Vagina (tissue), 2 donors: Measurements from ENCODE around the gene SLC9C2. TPM values are rescaled to one million over a fixed set of nuclear protein-coding genes. Genes with fewer than 3 reads are reported as not detected.
A peak's percentile ranks its signal among the peaks of the same experiment; 100 is the strongest.

Source experiments
- DNase-seq, 2 donors: peaks; one replicate each; pipeline ENCODE4 v3.0.0-alpha.2; 2017; ENCODE audit errors: extremely low spot score in 2 of 2
- H3K27ac ChIP-seq: fragments of 200-600 bp; sonication (generic); one replicate; pipeline ENCODE4 v1.5.1; 2019
- H3K27me3 ChIP-seq: fragments of 200-600 bp; sonication (generic); one replicate; pipeline ENCODE4 v1.5.1; 2019
- H3K36me3 ChIP-seq, 2 donors: fragments of 200-600 bp; sonication (generic); one replicate each; pipeline ENCODE4 v1.5.1; 2017 to 2019
- H3K4me1 ChIP-seq: fragments of 200-600 bp; sonication (generic); one replicate; pipeline ENCODE4 v1.5.1; 2019
- H3K4me3 ChIP-seq, 2 donors: fragments of 200-600 bp; sonication (generic); 1 replicate in 1 of 2; 2 replicates in 1 of 2; pipeline ENCODE4 v1.5.1; 2016 to 2019
- H3K9me3 ChIP-seq: fragments of 200-600 bp; sonication (generic); one replicate; pipeline ENCODE4 v1.5.1; 2019
- CTCF ChIP-seq, 3 experiments: fragments of 450-650 bp in 2 of 3; fragments of 200-600 bp in 1 of 3; sonication (generic) in 1 of 3; IDR thresholded peaks; one replicate each; pipeline ENCODE4 v1.5.1; 2017 to 2019; ENCODE audit warnings: antibody characterized with exemption in 3 of 3, mild to moderate bottlenecking in 2 of 3, moderate library complexity in 2 of 3
- POLR2A ChIP-seq, 2 donors: fragments of 450-650 bp; IDR thresholded peaks; one replicate each; pipeline ENCODE4 v1.6.1; 2017; ENCODE audit warnings: antibody characterized with exemption in 2 of 2, mild to moderate bottlenecking in 2 of 2, moderate library complexity in 2 of 2
- POLR2AphosphoS5 ChIP-seq, 2 donors: sonication (generic); formaldehyde crosslinking; IDR thresholded peaks; one replicate each; pipeline ENCODE4 v1.9.0; 2017; ENCODE audit warnings: antibody characterized with exemption in 2 of 2, mild to moderate bottlenecking in 2 of 2, low read depth in 1 of 2; ENCODE audit not compliant: insufficient read depth in 1 of 2
- intact Hi-C: fragments of 100-400 bp; cut with DNase I; formaldehyde crosslinking; loops from one replicate; pipeline ENCODE4 v1.15.1; 2023
- total RNA-seq: library from RNA; depleted of rRNA; stranded (reverse); fragments of >200 nt; gene quantifications from one replicate; pipeline ENCODE4 v1.2.3, GENCODE V29; 2016

SLC9C2 gene
- total RNA-seq, 1 donor from 2014 or later: not detected

DNA sequence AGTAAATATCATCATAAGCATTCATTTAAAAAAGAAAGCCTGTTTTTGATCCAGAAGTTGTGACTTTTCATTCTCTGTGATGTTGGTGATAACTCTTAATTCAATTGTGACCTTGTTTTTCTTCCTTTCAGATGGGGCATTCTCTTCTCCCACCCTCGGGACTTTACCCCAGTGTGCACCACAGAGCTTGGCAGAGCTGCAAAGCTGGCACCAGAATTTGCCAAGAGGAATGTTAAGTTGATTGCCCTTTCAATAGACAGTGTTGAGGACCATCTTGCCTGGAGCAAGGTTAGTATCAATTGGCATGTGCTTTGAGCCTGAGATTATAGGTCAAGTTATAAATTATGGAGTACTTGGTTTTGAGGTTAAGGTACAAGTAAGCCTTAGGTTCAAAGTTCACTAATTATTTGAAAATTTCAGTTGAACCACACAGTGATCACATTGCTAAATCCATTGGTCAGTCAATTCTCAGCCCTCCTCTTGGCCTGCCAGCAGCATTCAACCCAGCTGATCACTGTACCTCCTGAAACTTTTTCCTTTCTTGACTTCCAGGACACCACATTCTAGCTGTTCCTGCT, 121.6 kb downstream of the SLC9C2 start:
- Histone ChIP-seq H3K27me3 (no peaks in the 10 kb centered on the region), H3K4me1 (peaks cover 27% of the 10 kb centered on the region), H3K36me3 (peaks cover 0 to 56% of the 10 kb centered on the region in 2 donors), H3K27ac (no peak overlapping the region), H3K4me3 (no peak overlapping the region), H3K9me3 (no peaks in the 10 kb centered on the region)
- no peak for DNase-seq
- intact Hi-C loops: no loop called here
- no peak for TF ChIP-seq CTCF (IDR thresholded peaks at IDR 0.05)

DNA sequence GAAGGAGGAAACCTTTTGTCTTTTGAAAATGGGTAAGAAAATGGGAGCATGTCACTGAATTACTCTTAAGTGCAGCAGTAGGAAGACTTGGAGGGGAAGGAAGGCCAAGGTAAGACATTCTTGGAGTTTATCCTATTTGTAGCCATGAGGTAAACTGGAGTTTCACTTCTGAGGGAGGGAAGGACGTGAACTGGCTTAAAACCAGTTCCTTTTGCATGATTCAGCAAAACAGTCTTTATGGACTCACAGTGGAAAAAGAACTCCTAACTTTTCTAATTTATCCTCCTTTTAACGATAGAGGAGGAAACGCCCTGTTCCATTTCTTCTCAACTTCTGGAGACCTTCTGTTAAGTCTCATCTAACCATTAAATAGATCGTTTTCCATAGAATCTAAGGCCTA, 123.2 kb downstream of the SLC9C2 start:
- Histone ChIP-seq H3K9me3 (no peaks in the 10 kb centered on the region), H3K4me3 (peak overlapping the region; percentile 0 to 16), H3K36me3 (peaks cover 0 to 40% of the 10 kb centered on the region in 2 donors), H3K27ac (peak overlapping the region; percentile 98), H3K27me3 (no peaks in the 10 kb centered on the region), H3K4me1 (peaks cover 43% of the 10 kb centered on the region)
- no peak for DNase-seq
- intact Hi-C loops: loop anchor here (5.0 kb wide), 1 partner anchor 388 kb away; the partner anchor contains the start of genes GAS5 and ZBTB37
- TF ChIP-seq POLR2A (IDR thresholded peaks at IDR 0.05) (no peak), POLR2AphosphoS5 (IDR thresholded peaks at IDR 0.05; ENCODE audit: insufficient read depth in 1 of 2, low read depth in 1 of 2) (no peak)

- intact Hi-C loops: loop anchor here (5.0 kb wide), 1 partner anchor 389 kb away; the partner anchor contains the start of genes GAS5 and ZBTB37
- Histone ChIP-seq H3K27ac (peak overlapping the region; percentile 98), H3K36me3 (peaks cover 0 to 26% of the 10 kb centered on the region in 2 donors), H3K9me3 (no peaks in the 10 kb centered on the region), H3K27me3 (no peaks in the 10 kb centered on the region), H3K4me1 (peaks cover 58% of the 10 kb centered on the region), H3K4me3 (peak overlapping the region; percentile 73 to 94)
- peak in 1 of 2 donors; percentile 96 for DNase-seq
- no peak for TF ChIP-seq CTCF (IDR thresholded peaks at IDR 0.05)
- TF ChIP-seq POLR2A (IDR thresholded peaks at IDR 0.05): peak in 1 of 2 donors; percentile 27
- TF ChIP-seq POLR2AphosphoS5 (IDR thresholded peaks at IDR 0.05; ENCODE audit: insufficient read depth in 1 of 2, low read depth in 1 of 2): peak in 1 of 2 donors; percentile 29
These were observed 124.7 kb downstream of the SLC9C2 start for GRCh38 chr1:173478094-173478674.

GRCh38 chr1:173477286-173478093, 125.4 kb downstream of the SLC9C2 start, which contains the start of gene PRDX6:
Gene PRDX6 (plus strand): TSS chr1:173477335. CDS start chr1:173477398, 63 bp downstream.
- peak in 1 of 2 donors; percentile 87 for TF ChIP-seq POLR2A (IDR thresholded peaks at IDR 0.05)
- TF ChIP-seq POLR2AphosphoS5 (IDR thresholded peaks at IDR 0.05; ENCODE audit: insufficient read depth in 1 of 2, low read depth in 1 of 2): peak; percentile 6 to 93
- TF ChIP-seq CTCF (IDR thresholded peaks at IDR 0.05): peak in 1 of 3 experiments; percentile 6
- intact Hi-C loops: loop anchor here (1.0 to 5.0 kb wide), 2 partner anchors 347 to 390 kb away; partner anchors contain the start of genes CENPL, DARS2, GAS5 and ZBTB37
- Histone ChIP-seq H3K4me1 (peaks cover 61% of the 10 kb centered on the region), H3K4me3 (peak within 1 kb of the TSS; percentile 88 to 94), H3K27ac (peak within 1 kb of the TSS; percentile 98), H3K9me3 (no peaks in the 10 kb centered on the region), H3K36me3 (peaks cover 0 to 19% of the 10 kb centered on the region in 2 donors), H3K27me3 (no peaks in the 10 kb centered on the region)
- peak in 1 of 2 donors; percentile 95 for DNase-seq

DNA sequence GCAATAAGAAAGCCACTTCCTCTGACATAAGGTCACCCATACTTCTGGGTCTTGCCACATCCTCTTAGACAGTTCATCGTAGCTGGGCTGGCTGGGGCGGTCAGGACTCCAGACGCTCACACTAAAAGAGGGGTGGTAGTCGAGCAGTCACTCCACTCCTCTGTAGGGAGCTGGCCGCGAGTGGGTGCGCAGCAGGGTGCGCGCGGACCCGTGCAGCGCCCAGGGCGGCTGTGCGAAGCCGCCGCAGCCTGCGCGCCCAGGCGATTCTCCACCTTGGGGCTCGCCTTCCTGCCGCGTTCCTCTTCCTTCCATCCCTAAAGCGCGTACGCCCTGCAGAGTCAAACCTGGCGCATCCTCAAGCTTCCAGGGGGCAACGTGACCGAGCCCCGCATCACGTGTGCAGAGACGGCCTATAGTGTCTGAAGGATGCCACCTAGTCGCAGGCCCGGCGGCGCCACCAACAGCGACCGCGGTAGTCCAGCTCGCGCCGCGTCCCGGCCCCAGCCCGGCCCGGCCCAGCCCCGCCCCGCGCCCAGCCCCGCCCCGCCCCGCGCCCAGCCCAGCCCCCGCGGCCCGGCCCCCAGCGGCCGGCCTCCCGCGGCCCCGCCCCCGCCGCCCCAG, 126.1 kb downstream of the SLC9C2 start:
- H3K4me1 ChIP-seq: peaks cover 61% of the 10 kb centered on the region
- H3K36me3 ChIP-seq: peaks cover 0 to 12% of the 10 kb centered on the region in 2 donors
- H3K27ac ChIP-seq: peak overlapping the region; percentile 90
- DNase-seq: peak in 1 of 2 donors; percentile 95
- TF ChIP-seq POLR2A (IDR thresholded peaks at IDR 0.05): peak in 1 of 2 donors; percentile 45
- no peak for TF ChIP-seq CTCF (IDR thresholded peaks at IDR 0.05)
- TF ChIP-seq POLR2AphosphoS5 (IDR thresholded peaks at IDR 0.05; ENCODE audit: insufficient read depth in 1 of 2, low read depth in 1 of 2): peak; percentile 20 to 57
- peak overlapping the region; percentile 88 to 94 for H3K4me3 ChIP-seq
- H3K9me3 ChIP-seq: no peaks in the 10 kb centered on the region
- no peaks in the 10 kb centered on the region for H3K27me3 ChIP-seq
- intact Hi-C loops: loop anchor here (1.0 to 5.0 kb wide), 2 partner anchors 348 to 391 kb away; partner anchors contain the start of genes CENPL, DARS2, GAS5 and ZBTB37
